Panc1 (cell line): ENCODE measurements around the gene PCDHGC3. TPM values are rescaled to one million over a fixed set of nuclear protein-coding genes. Genes with fewer than 3 reads are reported as not detected.

Experiments
- ATAC-seq: fragments of 200-7000 bp; cut with Tn5 transposase; 2 replicates; pipeline ENCODE4 v1.9.1; 2020; ENCODE audit warnings: mild to moderate bottlenecking, moderate library complexity
- BruUV-seq: library from RNA; stranded (reverse); fragments of 400-500 nt; replicated peaks from 2 replicates; lab custom pipeline; 2021; lab: Mats Ljungman, UMichigan
- CTCF ChIA-PET: fragments of 300-600 bp; sonication (Branson Sonifier 250); formaldehyde crosslinking; loops from one replicate; lab custom pipeline; 2022; ENCODE audit warnings: antibody characterized with exemption; lab: Charles Lee
- POLR2A ChIA-PET: fragments of 300-600 bp; sonication (Branson Sonifier 250); formaldehyde crosslinking; loops from one replicate; lab custom pipeline; 2022; ENCODE audit warnings: antibody characterized with exemption; lab: Charles Lee
- DNase-seq: peaks from one replicate; pipeline ENCODE4 v3.0.0-alpha.2; 2010; ENCODE audit warnings: low read depth, low spot score
- H3K27ac ChIP-seq: 2 replicates; pipeline ENCODE4 v1.5.1; 2011; ENCODE audit warnings: mild to moderate bottlenecking, low read length, inconsistent platforms
- H3K27me3 ChIP-seq: fragments of 200-500 bp; sonication (Bioruptor generic); 2 replicates; pipeline ENCODE4 v1.6.0; 2014; ENCODE audit warnings: low read length, inconsistent platforms; ENCODE audit not compliant: control insufficient read depth, insufficient read depth
- H3K36me3 ChIP-seq: fragments of 200-500 bp; sonication (Bioruptor generic); 2 replicates; pipeline ENCODE4 v1.5.1; 2014; ENCODE audit warnings: inconsistent platforms, mild to moderate bottlenecking, low read length, moderate library complexity; ENCODE audit not compliant: control insufficient read depth, insufficient read depth
- H3K4me1 ChIP-seq: 2 replicates; pipeline ENCODE4 v1.5.1; 2011; ENCODE audit warnings: inconsistent platforms, mild to moderate bottlenecking, low read length, moderate library complexity; ENCODE audit not compliant: control insufficient read depth, insufficient read depth
- H3K4me3 ChIP-seq, 2 experiments: 2 replicates each; pipeline ENCODE4 v1.5.1; 2011 to 2012; ENCODE audit warnings: low read depth in 2 of 2, low read length in 2 of 2, mild to moderate bottlenecking in 2 of 2, inconsistent platforms in 1 of 2, moderate library complexity in 1 of 2
- H3K9me3 ChIP-seq: fragments of 200-500 bp; sonication (Bioruptor generic); 2 replicates; pipeline ENCODE4 v1.5.1; 2014; ENCODE audit warnings: low read depth, mild to moderate bottlenecking, inconsistent platforms, low read length, moderate library complexity; ENCODE audit not compliant: control insufficient read depth, insufficient read depth
- CTCF ChIP-seq: fragments of 450-650 bp; IDR thresholded peaks from 2 replicates; pipeline ENCODE4 v1.5.1; 2017; ENCODE audit warnings: mild to moderate bottlenecking
- POLR2AphosphoS5 ChIP-seq: IDR thresholded peaks from 2 replicates; pipeline ENCODE4 v1.6.1; 2012; ENCODE audit warnings: mild to moderate bottlenecking, low read depth, low read length, moderate library complexity
- REST ChIP-seq, 2 experiments: IDR thresholded peaks; 2 replicates each; pipeline ENCODE4 v1.6.1; 2011 to 2012; ENCODE audit warnings: low read depth in 2 of 2, control low read depth in 1 of 2, low read length in 1 of 2, mild to moderate bottlenecking in 1 of 2, moderate library complexity in 1 of 2; ENCODE audit not compliant: insufficient read depth in 1 of 2
- SIN3A ChIP-seq: IDR thresholded peaks from 2 replicates; pipeline ENCODE4 v1.6.1; 2012; ENCODE audit warnings: low read depth, mild to moderate bottlenecking, low read length, moderate library complexity, borderline replicate concordance; ENCODE audit not compliant: insufficient read depth
- TCF7L2 ChIP-seq: IDR thresholded peaks from 2 replicates; pipeline ENCODE4 v1.6.1; 2011; ENCODE audit warnings: mild to moderate bottlenecking, low read depth, low read length, inconsistent platforms
- in situ Hi-C: cut with HindIII; loops from 2 replicates; pipeline ENCODE4 v1.10.0; 2016; ENCODE audit warnings: low sequenced_read_pairs, low pct_unique_long_range_greater_than_20kb
- intact Hi-C: fragments of 100-400 bp; cut with micrococcal nuclease; formaldehyde crosslinking; loops from one replicate; pipeline ENCODE4 v1.10.0; 2022; ENCODE audit not compliant: unreplicated experiment
- total RNA-seq: library from RNA; stranded (reverse); gene quantifications from one replicate; pipeline ENCODE4 v1.2.1, GENCODE V29; 2021; ENCODE audit not compliant: unreplicated experiment

The PCDHGC3 gene
- total RNA-seq, 1 experiment from 2014 or later = 54.1 TPM

- CTCF ChIA-PET = no interaction called here
- intact Hi-C loops = no loop called here
- no peaks in the 10 kb centered on the region for H3K36me3 ChIP-seq
- in situ Hi-C loops = no loop called here
- H3K4me1 ChIP-seq = no peaks in the 10 kb centered on the region
- POLR2A ChIA-PET = interaction anchor here (0.6 to 0.7 kb wide), 2 partner anchors 14 to 47 kb away, joined by 3 to 5 read pairs; no protein-coding TSS in a partner anchor
- TF ChIP-seq SIN3A (no peak), CTCF (no peak), POLR2AphosphoS5 (no peak), TCF7L2 (no peak), REST (IDR thresholded peaks at IDR 0.05; ENCODE audit: insufficient read depth in 1 of 2, low read depth in 2 of 2, low read length in 1 of 2) (no peak)
- H3K9me3 ChIP-seq = no peaks in the 10 kb centered on the region
- no peak for ATAC-seq
- no peaks in the 10 kb centered on the region for H3K27me3 ChIP-seq
- H3K4me3 ChIP-seq = no peak overlapping the region
- no TSS peak for BruUV-seq
- no peak for DNase-seq
- H3K27ac ChIP-seq = no peak overlapping the region; the same call in 1 of the 2 replicates
Measured at GRCh38 chr5:141506381-141507155, 30.8 kb downstream of the PCDHGC3 start.

GRCh38 chr5:141507387-141508091 is 31.8 kb downstream of the PCDHGC3 start:
- Histone ChIP-seq H3K36me3 (no peaks in the 10 kb centered on the region), H3K4me3 (no peak overlapping the region), H3K9me3 (no peaks in the 10 kb centered on the region), H3K27ac (no peak overlapping the region), H3K27me3 (no peaks in the 10 kb centered on the region), H3K4me1 (peaks cover 2% of the 10 kb centered on the region; the same call in 1 of the 2 replicates)
- intact Hi-C loops (no loop called here), in situ Hi-C loops (no loop called here)
- CTCF ChIA-PET = interaction anchor here (0.6 to 1.2 kb wide), 3 partner anchors 17 to 90 kb away, joined by 3 to 5 read pairs (median 3); partner anchors contain the start of gene PCDHGB7
- POLR2A ChIA-PET = interaction anchor here (0.6 to 0.7 kb wide), 3 partner anchors 15 to 48 kb away, joined by 3 to 5 read pairs (median 3); no protein-coding TSS in a partner anchor
- ATAC-seq = no peak
- TF ChIP-seq REST (IDR thresholded peaks at IDR 0.05; ENCODE audit: insufficient read depth in 1 of 2, low read depth in 2 of 2, low read length in 1 of 2) (no peak), SIN3A (no peak), POLR2AphosphoS5 (no peak), TCF7L2 (no peak), CTCF (no peak)
- DNase-seq = no peak
- no TSS peak for BruUV-seq
